ENCODE results near the gene CDH2. TPM values are rescaled to one million over a fixed set of nuclear protein-coding genes. Genes with fewer than 3 reads are reported as not detected.

CDH2 gene
- total RNA-seq, 1 experiment from 2014 or later = 36.2 TPM

DNA sequence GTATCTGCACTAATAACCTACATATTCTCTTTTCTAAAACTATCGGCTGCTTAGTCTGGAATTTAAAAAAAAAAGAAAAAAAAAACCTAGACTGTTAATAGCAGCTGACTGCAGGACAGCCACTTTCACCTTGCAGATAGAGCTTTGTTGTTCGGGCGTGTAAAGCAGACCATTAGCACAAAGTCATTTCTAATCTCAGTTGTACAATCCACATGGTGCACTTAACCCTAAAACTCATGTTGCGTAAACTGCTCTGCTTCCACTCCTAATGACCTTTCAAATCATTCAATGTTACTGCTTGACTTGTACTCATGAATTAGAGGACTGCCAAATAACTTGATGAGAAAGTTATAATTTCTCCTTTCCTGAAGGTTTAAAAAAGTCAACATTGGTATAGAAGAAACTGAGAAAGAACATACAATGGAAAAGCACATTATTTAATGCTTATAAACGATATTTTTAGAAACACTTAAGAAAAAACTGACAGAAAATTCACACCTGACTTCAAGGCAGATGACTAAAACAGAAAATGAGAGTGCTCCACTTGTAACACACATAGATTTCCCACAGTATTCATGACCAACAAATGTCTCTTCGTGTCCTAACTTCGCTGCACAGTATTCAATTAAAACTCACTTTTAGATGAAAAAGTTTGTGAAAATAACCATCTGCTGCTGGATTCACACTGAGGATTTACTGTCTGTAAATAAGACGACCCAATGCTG, 2.6 kb downstream of the CDH2 start:
- no peaks in the 10 kb centered on the region for H3K79me1 ChIP-seq (ENCODE audit: insufficient read depth, low read depth, low read length, poor library complexity, severe bottlenecking)
- H3K36me3 Mint-ChIP-seq (ENCODE audit: insufficient read depth in 1 of 3, low read depth in 3 of 3) = no peaks in the 10 kb centered on the region; a peak in 1 of 7 replicates
- H4K5ac ChIP-seq (ENCODE audit: insufficient read length, low read depth, low read length) = no peak overlapping the region
- no peak overlapping the region for H4K8ac ChIP-seq (replicated peaks; ENCODE audit: insufficient read length, low read depth, low read length)
- H4K91ac ChIP-seq (ENCODE audit: insufficient read length, low read depth, low read length) = no peak overlapping the region
- H3K4me2 ChIP-seq (ENCODE audit: insufficient read depth, insufficient read length, low read length) = peak overlapping the region; percentile 18
- H3K9ac ChIP-seq (ENCODE audit: extremely low read depth, insufficient read length, low read length) = no peak overlapping the region
- H3K9me3 ChIP-seq (ENCODE audit: control insufficient read depth, low read depth, low read length) = no peaks in the 10 kb centered on the region
- H2BK15ac ChIP-seq (ENCODE audit: low read depth, low read length) = no peak overlapping the region
- peaks cover 0 to 4% of the 10 kb centered on the region in 2 experiments; a peak in 2 of 5 replicates for H3K9me3 Mint-ChIP-seq
- no peak overlapping the region for H3K4ac ChIP-seq (ENCODE audit: low read depth, low read length)
- H3K14ac ChIP-seq (ENCODE audit: insufficient read depth, low read length) = no peak overlapping the region
- DNase-seq = no peak
- H3T11ph ChIP-seq (ENCODE audit: low read length) = no peak overlapping the region
- WGBS (ENCODE audit: extremely low coverage, insufficient read length, low lambda C conversion rate) = no CpG with 5 or more reads among the region's 8 CpGs
- no peak overlapping the region for H2AFZ ChIP-seq (ENCODE audit: low read length)
- no peak overlapping the region for H2BK20ac ChIP-seq (ENCODE audit: low read depth, low read length, poor library complexity, severe bottlenecking)
- no peak overlapping the region for H2BK12ac ChIP-seq (ENCODE audit: insufficient read length, low read depth, low read length)
- no peak overlapping the region for H2BK120ac ChIP-seq (ENCODE audit: low read depth, low read length, poor library complexity, severe bottlenecking)
- TF ChIP-seq, protein P1, sequence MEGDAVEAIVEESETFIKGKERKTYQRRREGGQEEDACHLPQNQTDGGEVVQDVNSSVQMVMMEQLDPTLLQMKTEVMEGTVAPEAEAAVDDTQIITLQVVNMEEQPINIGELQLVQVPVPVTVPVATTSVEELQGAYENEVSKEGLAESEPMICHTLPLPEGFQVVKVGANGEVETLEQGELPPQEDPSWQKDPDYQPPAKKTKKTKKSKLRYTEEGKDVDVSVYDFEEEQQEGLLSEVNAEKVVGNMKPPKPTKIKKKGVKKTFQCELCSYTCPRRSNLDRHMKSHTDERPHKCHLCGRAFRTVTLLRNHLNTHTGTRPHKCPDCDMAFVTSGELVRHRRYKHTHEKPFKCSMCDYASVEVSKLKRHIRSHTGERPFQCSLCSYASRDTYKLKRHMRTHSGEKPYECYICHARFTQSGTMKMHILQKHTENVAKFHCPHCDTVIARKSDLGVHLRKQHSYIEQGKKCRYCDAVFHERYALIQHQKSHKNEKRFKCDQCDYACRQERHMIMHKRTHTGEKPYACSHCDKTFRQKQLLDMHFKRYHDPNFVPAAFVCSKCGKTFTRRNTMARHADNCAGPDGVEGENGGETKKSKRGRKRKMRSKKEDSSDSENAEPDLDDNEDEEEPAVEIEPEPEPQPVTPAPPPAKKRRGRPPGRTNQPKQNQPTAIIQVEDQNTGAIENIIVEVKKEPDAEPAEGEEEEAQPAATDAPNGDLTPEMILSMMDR (conservative IDR thresholded peaks at IDR 0.05) = no peak
- no peak overlapping the region for H2AK5ac ChIP-seq (ENCODE audit: insufficient read length, low read length)
- no peak overlapping the region for H3K27ac ChIP-seq (ENCODE audit: insufficient read length, low read depth, low read length)
- H3K23me2 ChIP-seq (ENCODE audit: insufficient read length, low read depth, low read length, poor library complexity, severe bottlenecking) = peaks cover 16% of the 10 kb centered on the region
- H3K4me1 Mint-ChIP-seq = peaks cover 20 to 28% of the 10 kb centered on the region in 2 experiments
- no peak overlapping the region for H3K23ac ChIP-seq (ENCODE audit: insufficient read length, low read depth, low read length)
- H3K27ac Mint-ChIP-seq = no peak overlapping the region
- H3K27me3 ChIP-seq (ENCODE audit: insufficient read depth, low read length) = peaks cover 3% of the 10 kb centered on the region; the same call in 1 of the 2 replicates
- H3K56ac ChIP-seq (ENCODE audit: insufficient read length, low read depth, low read length) = no peak overlapping the region
- no peaks in the 10 kb centered on the region for H3K4me1 ChIP-seq (ENCODE audit: insufficient read depth, low read length)
- H3K4me3 Mint-ChIP-seq = peak overlapping the region; percentile 86 to 98
- peaks cover 3% of the 10 kb centered on the region; the same call in 1 of the 2 replicates for H3K79me2 ChIP-seq (ENCODE audit: insufficient read depth, low read length)
- H2BK5ac ChIP-seq (ENCODE audit: insufficient read length, low read length) = no peak overlapping the region
- H3K27me3 Mint-ChIP-seq (ENCODE audit: low read depth) = peaks cover 16% of the 10 kb centered on the region
- H3K18ac ChIP-seq (ENCODE audit: insufficient read length, low read depth, low read length) = no peak overlapping the region
- H4K20me1 ChIP-seq (ENCODE audit: control insufficient read depth, insufficient read depth, insufficient read length) = no peaks in the 10 kb centered on the region
